Cardiac muscle cell (in vitro differentiated cells and primary cell): ENCODE measurements around the gene PHLDB2. TPM values are rescaled to one million over a fixed set of nuclear protein-coding genes. Genes with fewer than 3 reads are reported as not detected.

Experiments used
- DNase-seq, 2 donors: peaks; one replicate each; pipeline versions ENCODE4 v3.0.0 to v3.0.0-alpha.2; 2010 to 2017; ENCODE audit warnings: low read depth in 1 of 2, low spot score in 1 of 2
- H3K27ac ChIP-seq: fragments of 200-600 bp; sonication (generic); 2 replicates; pipeline ENCODE4 v1.5.1; 2016
- H3K27me3 ChIP-seq: fragments of 200-600 bp; sonication (generic); 2 replicates; pipeline ENCODE4 v1.6.0; 2016; ENCODE audit warnings: control low read depth
- H3K36me3 ChIP-seq: fragments of 200-600 bp; sonication (generic); 2 replicates; pipeline ENCODE4 v1.5.1; 2016; ENCODE audit warnings: control low read depth
- H3K4me1 ChIP-seq: fragments of 200-600 bp; sonication (generic); 2 replicates; pipeline ENCODE4 v1.8.1; 2017; ENCODE audit warnings: low read depth, mild to moderate bottlenecking, mixed run types
- H3K4me3 ChIP-seq: fragments of 200-600 bp; sonication (generic); 2 replicates; pipeline ENCODE4 v1.5.1; 2016; ENCODE audit warnings: mild to moderate bottlenecking
- H3K9me3 ChIP-seq: fragments of 200-600 bp; sonication (generic); 2 replicates; pipeline ENCODE4 v1.5.1; 2017; ENCODE audit warnings: low read depth, mild to moderate bottlenecking, control low read depth
- CTCF ChIP-seq: IDR thresholded peaks from 2 replicates; pipeline ENCODE4 v1.5.1; 2012; ENCODE audit warnings: low read depth, mild to moderate bottlenecking, low read length
- polyA plus RNA-seq: library from polyadenylated mRNA; unstranded; fragments of >200 nt; fragmentation: Nextera tagmentation; extraction: Ambion mirVana; gene quantifications from 2 replicates; pipeline ENCODE4 v1.2.1, GENCODE V29; 2016
- total RNA-seq: library from RNA; depleted of rRNA; stranded (reverse); fragments of >200 nt; gene quantifications from 2 replicates; pipeline ENCODE4 v1.2.3, GENCODE V29; 2016

The PHLDB2 gene
- total and polyA plus RNA-seq, 2 experiments from 2014 or later: 11.3 to 27.2 TPM

- DNase-seq: no peak
- TF ChIP-seq CTCF: no peak
- H3K4me1 ChIP-seq: no peaks in the 10 kb centered on the region
- H3K4me3 ChIP-seq: no peak overlapping the region
- no peaks in the 10 kb centered on the region for H3K9me3 ChIP-seq
- H3K27me3 ChIP-seq: no peaks in the 10 kb centered on the region
- no peaks in the 10 kb centered on the region for H3K36me3 ChIP-seq
- H3K27ac ChIP-seq: no peak overlapping the region
Measured at GRCh38 chr3:111882799-111883198, 23.7 kb downstream of the PHLDB2 start.

DNA sequence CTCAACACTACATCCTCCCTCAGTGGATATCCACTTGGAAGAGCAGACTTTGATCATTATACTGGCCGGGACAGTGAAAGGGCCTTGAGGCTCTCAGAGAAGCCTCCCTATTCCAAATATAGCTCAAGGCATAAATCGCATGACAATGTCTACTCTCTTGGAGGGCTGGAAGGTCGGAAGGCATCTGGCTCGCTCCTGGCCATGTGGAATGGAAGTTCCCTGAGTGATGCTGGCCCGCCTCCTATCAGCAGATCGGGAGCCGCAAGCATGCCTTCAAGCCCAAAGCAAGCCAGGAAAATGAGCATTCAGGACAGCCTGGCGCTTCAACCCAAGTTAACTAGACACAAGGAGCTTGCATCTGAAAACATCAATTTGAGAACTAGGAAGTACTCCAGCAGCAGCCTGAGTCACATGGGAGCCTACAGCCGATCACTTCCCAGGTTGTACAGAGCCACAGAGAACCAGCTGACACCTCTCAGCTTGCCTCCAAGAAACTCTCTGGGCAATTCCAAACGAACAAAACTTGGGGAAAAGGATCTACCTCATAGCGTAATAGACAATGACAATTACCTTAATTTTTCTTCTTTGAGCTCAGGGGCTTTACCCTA, 25.4 kb downstream of the PHLDB2 start:
- no peak overlapping the region for H3K4me3 ChIP-seq
- DNase-seq: no peak
- TF ChIP-seq CTCF: no peak
- H3K36me3 ChIP-seq: no peaks in the 10 kb centered on the region
- no peaks in the 10 kb centered on the region for H3K4me1 ChIP-seq
- H3K9me3 ChIP-seq: no peaks in the 10 kb centered on the region
- no peaks in the 10 kb centered on the region for H3K27me3 ChIP-seq
- H3K27ac ChIP-seq: no peak overlapping the region

GRCh38 chr3:111885578-111885977, 26.5 kb downstream of the PHLDB2 start:
- Histone ChIP-seq H3K36me3 (no peaks in the 10 kb centered on the region), H3K27me3 (no peaks in the 10 kb centered on the region), H3K4me3 (no peak overlapping the region), H3K4me1 (no peaks in the 10 kb centered on the region), H3K27ac (no peak overlapping the region), H3K9me3 (no peaks in the 10 kb centered on the region)
- TF ChIP-seq CTCF: no peak
- DNase-seq: no peak

DNA sequence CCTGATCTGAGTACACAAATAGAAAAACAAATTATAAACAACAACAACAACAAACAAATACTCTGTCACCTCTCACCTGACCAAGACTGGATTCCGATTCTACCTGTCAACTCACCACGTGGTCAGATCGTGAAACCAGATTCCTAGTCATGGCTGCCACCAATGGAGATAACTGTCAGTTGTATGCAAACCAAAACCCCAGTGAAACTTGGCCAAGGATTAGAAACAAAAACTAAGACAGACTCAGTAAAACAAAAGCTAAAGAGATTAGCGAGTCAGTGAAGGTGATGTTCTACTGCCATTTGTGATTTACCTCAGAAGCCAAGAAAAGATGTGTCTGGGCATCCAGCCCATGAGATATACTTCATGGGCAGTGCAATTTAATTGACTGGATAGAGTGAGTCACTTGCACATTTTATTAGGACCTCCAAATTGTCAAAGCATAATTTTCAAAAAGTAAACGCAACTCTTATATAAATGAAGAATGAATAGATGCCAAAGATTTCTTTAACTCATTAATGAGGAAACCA, 31.1 kb downstream of the PHLDB2 start:
- DNase-seq: no peak
- H3K9me3 ChIP-seq: no peaks in the 10 kb centered on the region
- H3K36me3 ChIP-seq: no peaks in the 10 kb centered on the region
- H3K4me3 ChIP-seq: no peak overlapping the region
- TF ChIP-seq CTCF: no peak
- H3K27me3 ChIP-seq: no peaks in the 10 kb centered on the region
- H3K27ac ChIP-seq: no peak overlapping the region
- H3K4me1 ChIP-seq: no peaks in the 10 kb centered on the region

DNA sequence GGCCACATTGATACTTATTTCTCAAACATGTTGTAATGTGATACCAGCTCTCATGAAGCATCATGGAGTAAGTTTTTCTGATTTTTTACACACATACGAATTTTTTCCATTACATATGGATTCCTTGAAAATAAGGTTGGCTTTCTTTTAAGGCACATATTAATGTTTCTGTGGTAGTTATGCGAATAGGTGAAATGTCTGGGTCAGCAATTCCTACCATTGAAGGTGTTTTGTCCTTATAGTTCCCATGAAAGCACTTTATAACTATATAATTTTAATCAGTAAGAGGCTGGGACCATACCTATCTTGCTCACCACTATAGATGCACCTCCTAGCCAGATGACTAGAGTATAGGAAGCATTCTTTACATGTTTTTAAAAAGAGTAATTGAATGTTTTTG, 33.0 kb downstream of the PHLDB2 start:
- no peak for DNase-seq
- Histone ChIP-seq H3K36me3 (no peaks in the 10 kb centered on the region), H3K27me3 (no peaks in the 10 kb centered on the region), H3K27ac (no peak overlapping the region), H3K4me3 (no peak overlapping the region), H3K4me1 (no peaks in the 10 kb centered on the region), H3K9me3 (no peaks in the 10 kb centered on the region)
- no peak for TF ChIP-seq CTCF
